Thymus (tissue), 2 donors: ENCODE data around the gene BTN1A1. TPM values are rescaled to one million over a fixed set of nuclear protein-coding genes. Genes with fewer than 3 reads are reported as not detected.

Experiments
- polyA plus RNA-seq: library from polyadenylated mRNA; stranded (reverse); fragments of 200-250 nt; gene quantifications from one replicate; pipeline ENCODE4 v1.2.3, GENCODE V29; 2013
- total RNA-seq: library from RNA; stranded (reverse); fragments of 120-200 nt; gene quantifications from one replicate; pipeline ENCODE4 v1.2.4, GENCODE V29; 2013
- donor health status: healthy.

The BTN1A1 gene
- total and polyA plus RNA-seq, 2 donors: 0.14 to 0.16 TPM

Other genes starting within 250 kb of the BTN1A1 start
- 43.3 TPM for gene BTN3A2, start 135.1 kb upstream of the BTN1A1 start, total RNA-seq
- gene BTN3A2, start 135.1 kb upstream of the BTN1A1 start, polyA plus RNA-seq: 43.1 TPM
- 20.3 TPM for gene BTN2A2, start 117.2 kb upstream of the BTN1A1 start, total RNA-seq
- 18.7 TPM for gene BTN2A2, start 117.2 kb upstream of the BTN1A1 start, polyA plus RNA-seq
- 27.5 TPM for gene BTN3A1, start 98.0 kb upstream of the BTN1A1 start, total RNA-seq
- 32.7 TPM for gene BTN3A1, start 98.0 kb upstream of the BTN1A1 start, polyA plus RNA-seq
- gene BTN3A3, start 59.8 kb upstream of the BTN1A1 start, total RNA-seq: 20.2 TPM
- 19.3 TPM for gene BTN3A3, start 59.8 kb upstream of the BTN1A1 start, polyA plus RNA-seq
- gene BTN2A1, start 42.3 kb upstream of the BTN1A1 start, total RNA-seq: 8.1 TPM
- gene BTN2A1, start 42.3 kb upstream of the BTN1A1 start, polyA plus RNA-seq: 26.9 TPM
- 110 TPM for gene HMGN4, start 38.1 kb downstream of the BTN1A1 start, total RNA-seq
- 62.1 TPM for gene HMGN4, start 38.1 kb downstream of the BTN1A1 start, polyA plus RNA-seq
- 22.7 TPM for gene ABT1, start 96.7 kb downstream of the BTN1A1 start, total RNA-seq
- gene ABT1, start 96.7 kb downstream of the BTN1A1 start, polyA plus RNA-seq: 25.0 TPM
- gene ZNF322, start 159.4 kb downstream of the BTN1A1 start, total RNA-seq: 16.0 TPM
- gene ZNF322, start 159.4 kb downstream of the BTN1A1 start, polyA plus RNA-seq: 10.4 TPM